HG03159 (cell line): ENCODE measurements around the gene TPGS2.

Experiments
- ATAC-seq: cut with Tn5 transposase; IDR thresholded peaks from one replicate; pipeline ENCODE4 v1.9.1; 2021; ENCODE audit warnings: mild to moderate bottlenecking, moderate library complexity; ENCODE audit not compliant: unreplicated experiment

TPGS2 gene

GRCh38 chr18:36745219-36745975 is 83.4 kb downstream of the TPGS2 start:
- no peak for ATAC-seq

- no peak for ATAC-seq
Observed at GRCh38 chr18:36744261-36744876, 84.4 kb downstream of the TPGS2 start.
